GM06990 (cell line): Measurements from ENCODE around the gene TMEM164.

Experiments used
- DNase-seq: peaks from one replicate; pipeline ENCODE4 v3.0.0-alpha.2; 2011; ENCODE audit not compliant: insufficient read length; ENCODE audit errors: extremely low read depth
- H3K27me3 ChIP-seq: replicated peaks from 2 replicates; pipeline ENCODE4 v1.6.0; 2011; ENCODE audit warnings: low read length; ENCODE audit not compliant: control insufficient read depth, insufficient read depth
- H3K36me3 ChIP-seq: 2 replicates; pipeline ENCODE4 v1.5.1; 2011; ENCODE audit warnings: low read length; ENCODE audit not compliant: control insufficient read depth, insufficient read depth
- H3K4me3 ChIP-seq: replicated peaks from 2 replicates; pipeline ENCODE4 v1.5.1; 2011; ENCODE audit warnings: low read depth, mild to moderate bottlenecking, control low read depth, low read length
- TF ChIP-seq, protein P1 (sequence below): IDR thresholded peaks from 2 replicates; pipeline ENCODE4 v1.5.1; 2011; ENCODE audit warnings: low read length, control low read depth, mild to moderate bottlenecking, inconsistent platforms; ENCODE audit not compliant: insufficient read depth, poor library complexity, severe bottlenecking

Gene TMEM164

DNA sequence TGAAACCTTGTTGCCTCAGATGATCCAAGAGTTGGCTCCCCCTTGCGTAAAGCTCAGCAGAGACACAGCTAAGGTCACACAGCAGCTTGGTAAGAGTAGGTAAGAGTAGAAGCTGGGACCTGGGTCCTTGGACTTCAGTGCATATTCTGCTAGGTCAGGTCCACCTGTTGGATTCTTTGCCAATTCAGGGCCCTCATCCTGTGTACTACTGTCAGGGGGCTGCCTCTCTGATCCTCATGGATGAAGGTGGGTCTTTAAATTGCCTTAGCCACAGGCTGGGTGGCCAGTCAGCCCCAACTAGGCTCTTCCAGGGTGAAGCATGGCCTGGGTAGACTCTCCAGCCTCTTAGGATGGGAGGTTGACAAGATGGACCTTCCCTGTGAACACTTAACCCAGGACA is 159.2 kb downstream of the TMEM164 start:
- Histone ChIP-seq H3K27me3 (no peaks in the 10 kb centered on the region), H3K4me3 (no peak overlapping the region), H3K36me3 (no peaks in the 10 kb centered on the region)
- no peak for DNase-seq
- TF ChIP-seq, protein P1, sequence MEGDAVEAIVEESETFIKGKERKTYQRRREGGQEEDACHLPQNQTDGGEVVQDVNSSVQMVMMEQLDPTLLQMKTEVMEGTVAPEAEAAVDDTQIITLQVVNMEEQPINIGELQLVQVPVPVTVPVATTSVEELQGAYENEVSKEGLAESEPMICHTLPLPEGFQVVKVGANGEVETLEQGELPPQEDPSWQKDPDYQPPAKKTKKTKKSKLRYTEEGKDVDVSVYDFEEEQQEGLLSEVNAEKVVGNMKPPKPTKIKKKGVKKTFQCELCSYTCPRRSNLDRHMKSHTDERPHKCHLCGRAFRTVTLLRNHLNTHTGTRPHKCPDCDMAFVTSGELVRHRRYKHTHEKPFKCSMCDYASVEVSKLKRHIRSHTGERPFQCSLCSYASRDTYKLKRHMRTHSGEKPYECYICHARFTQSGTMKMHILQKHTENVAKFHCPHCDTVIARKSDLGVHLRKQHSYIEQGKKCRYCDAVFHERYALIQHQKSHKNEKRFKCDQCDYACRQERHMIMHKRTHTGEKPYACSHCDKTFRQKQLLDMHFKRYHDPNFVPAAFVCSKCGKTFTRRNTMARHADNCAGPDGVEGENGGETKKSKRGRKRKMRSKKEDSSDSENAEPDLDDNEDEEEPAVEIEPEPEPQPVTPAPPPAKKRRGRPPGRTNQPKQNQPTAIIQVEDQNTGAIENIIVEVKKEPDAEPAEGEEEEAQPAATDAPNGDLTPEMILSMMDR: no peak

DNA sequence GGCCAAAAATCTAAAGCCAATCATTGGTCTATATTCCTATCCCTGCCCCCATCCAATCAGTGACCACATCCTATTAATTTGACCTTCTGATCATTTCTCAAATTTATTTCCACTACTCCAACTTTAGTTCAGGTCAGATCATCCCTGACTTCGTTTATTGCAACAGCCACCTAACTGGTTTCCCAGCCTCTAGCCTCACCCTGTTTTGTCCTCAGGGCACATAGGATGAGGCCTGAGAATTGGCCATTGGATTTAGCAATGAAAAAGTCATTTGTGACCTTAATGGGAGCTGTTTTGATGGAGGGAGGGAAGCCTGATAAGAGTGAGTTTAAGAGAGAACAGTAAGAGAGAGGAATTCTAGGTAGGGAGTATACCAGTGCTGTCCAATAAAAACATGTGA is 160.0 kb downstream of the TMEM164 start:
- Histone ChIP-seq H3K36me3 (no peaks in the 10 kb centered on the region), H3K4me3 (no peak overlapping the region), H3K27me3 (no peaks in the 10 kb centered on the region)
- DNase-seq: no peak
- TF ChIP-seq, protein P1: no peak

DNA sequence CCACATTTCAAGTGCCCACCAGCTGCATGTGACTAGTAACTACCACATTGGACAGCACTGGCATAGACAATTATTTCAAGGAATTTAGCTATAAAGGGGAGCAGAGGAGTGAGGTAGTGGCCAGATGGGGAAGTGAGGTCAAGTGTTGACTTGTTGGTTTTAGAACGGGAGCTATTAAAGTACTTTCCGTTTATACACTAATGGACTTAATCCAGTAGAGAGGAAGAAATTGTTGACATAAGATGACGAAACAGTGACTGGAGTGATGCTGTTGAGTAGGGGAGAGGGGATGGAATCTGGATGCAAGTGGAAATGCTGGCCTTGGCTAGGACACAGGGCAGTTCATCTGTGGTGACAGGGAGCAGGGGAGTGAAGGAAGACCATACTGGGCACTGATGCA is 160.6 kb downstream of the TMEM164 start:
- no peaks in the 10 kb centered on the region for H3K27me3 ChIP-seq
- DNase-seq: no peak
- TF ChIP-seq, protein P1: no peak

DNA sequence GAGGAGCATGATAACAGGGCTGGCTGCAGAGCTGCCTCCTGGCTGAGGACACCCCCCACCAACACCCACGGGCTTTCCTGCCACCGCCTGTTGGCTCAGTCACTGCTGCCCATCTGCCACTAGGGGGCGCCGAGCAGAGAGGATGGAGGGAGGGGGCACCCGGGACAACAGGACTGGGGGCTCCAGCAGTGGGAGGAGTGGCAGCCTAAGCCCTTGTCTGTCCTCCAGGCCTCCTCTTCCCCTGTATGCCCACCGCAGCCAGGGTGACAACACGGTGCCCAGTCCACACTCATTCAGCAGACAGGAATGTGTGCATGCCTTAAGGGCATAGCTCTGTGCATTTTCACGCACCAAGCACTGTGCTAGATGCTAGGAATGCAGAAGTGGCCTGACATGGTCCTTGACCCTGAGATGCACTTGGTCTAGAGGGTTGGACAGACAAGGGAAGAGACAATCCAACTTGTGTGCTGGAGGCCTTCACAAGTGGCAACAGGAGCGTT is 165.1 kb downstream of the TMEM164 start:
- Histone ChIP-seq H3K27me3 (no peaks in the 10 kb centered on the region), H3K36me3 (no peaks in the 10 kb centered on the region), H3K4me3 (no peak overlapping the region)
- TF ChIP-seq, protein P1: peak; percentile 85
- no peak for DNase-seq

More for the DNA sequence above, 160.6 kb downstream of the TMEM164 start:
- Histone ChIP-seq H3K36me3 (no peaks in the 10 kb centered on the region), H3K4me3 (no peak overlapping the region)

DNA sequence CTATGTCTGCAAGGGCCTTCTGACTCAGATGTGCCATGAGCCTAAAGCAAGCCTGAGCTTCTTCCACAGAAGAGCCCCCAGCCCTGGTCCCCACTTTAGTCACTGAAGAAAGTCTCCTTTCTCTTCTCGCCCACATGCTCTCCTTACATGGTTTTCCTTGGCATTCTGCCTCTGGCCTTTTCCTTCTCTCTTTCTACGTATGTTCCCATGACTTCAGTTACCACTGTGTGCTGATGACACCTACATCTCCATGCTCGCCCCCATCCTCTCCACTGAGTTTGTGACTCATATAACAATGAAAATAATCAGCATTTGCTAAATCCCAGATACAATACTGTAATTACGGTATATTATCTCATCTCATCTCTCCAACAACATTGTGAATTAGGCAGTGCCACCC is 165.7 kb downstream of the TMEM164 start:
- Histone ChIP-seq H3K4me3 (no peak overlapping the region), H3K27me3 (no peaks in the 10 kb centered on the region), H3K36me3 (no peaks in the 10 kb centered on the region)
- TF ChIP-seq, protein P1: no peak
- DNase-seq: no peak

DNA sequence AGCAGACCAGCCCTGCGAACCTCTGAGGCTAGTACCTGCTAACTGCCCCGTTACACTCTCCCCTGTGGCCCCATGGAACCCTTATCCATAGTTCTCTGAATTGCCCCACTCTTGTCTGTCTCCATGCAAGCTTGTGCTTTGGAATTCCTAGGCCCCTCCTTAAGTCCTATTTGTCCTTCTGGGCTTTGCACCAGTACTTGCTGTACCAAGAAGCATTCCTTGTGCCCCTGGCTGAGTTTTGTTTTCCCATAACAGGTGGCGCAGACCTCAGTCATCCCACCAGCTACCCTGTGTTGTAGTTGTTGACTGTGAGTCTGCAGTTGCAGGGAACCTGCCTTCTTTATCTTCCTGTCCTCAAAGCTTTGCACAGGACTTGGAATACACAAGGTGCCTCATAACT is 167.1 kb downstream of the TMEM164 start:
- DNase-seq: no peak
- TF ChIP-seq, protein P1: no peak
- no peaks in the 10 kb centered on the region for H3K36me3 ChIP-seq
- H3K4me3 ChIP-seq: no peak overlapping the region
- H3K27me3 ChIP-seq: no peaks in the 10 kb centered on the region
